ENCODE results near the gene EXOC2.

Gene EXOC2

GRCh38 chr6:551829-552350 is 141.0 kb downstream of the EXOC2 start:
- TF ChIP-seq, protein P1, sequence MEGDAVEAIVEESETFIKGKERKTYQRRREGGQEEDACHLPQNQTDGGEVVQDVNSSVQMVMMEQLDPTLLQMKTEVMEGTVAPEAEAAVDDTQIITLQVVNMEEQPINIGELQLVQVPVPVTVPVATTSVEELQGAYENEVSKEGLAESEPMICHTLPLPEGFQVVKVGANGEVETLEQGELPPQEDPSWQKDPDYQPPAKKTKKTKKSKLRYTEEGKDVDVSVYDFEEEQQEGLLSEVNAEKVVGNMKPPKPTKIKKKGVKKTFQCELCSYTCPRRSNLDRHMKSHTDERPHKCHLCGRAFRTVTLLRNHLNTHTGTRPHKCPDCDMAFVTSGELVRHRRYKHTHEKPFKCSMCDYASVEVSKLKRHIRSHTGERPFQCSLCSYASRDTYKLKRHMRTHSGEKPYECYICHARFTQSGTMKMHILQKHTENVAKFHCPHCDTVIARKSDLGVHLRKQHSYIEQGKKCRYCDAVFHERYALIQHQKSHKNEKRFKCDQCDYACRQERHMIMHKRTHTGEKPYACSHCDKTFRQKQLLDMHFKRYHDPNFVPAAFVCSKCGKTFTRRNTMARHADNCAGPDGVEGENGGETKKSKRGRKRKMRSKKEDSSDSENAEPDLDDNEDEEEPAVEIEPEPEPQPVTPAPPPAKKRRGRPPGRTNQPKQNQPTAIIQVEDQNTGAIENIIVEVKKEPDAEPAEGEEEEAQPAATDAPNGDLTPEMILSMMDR (conservative IDR thresholded peaks at IDR 0.05; ENCODE audit: low read depth, low read length): no peak
- H3K9ac ChIP-seq: no peak overlapping the region
- no peaks in the 10 kb centered on the region for H3K36me3 ChIP-seq (ENCODE audit: insufficient read depth)
- no peak overlapping the region for H3K27ac ChIP-seq
- no peak overlapping the region for H2AFZ ChIP-seq (ENCODE audit: low read depth)
- H4K20me1 ChIP-seq (ENCODE audit: insufficient read depth): no peaks in the 10 kb centered on the region
- H3K79me2 ChIP-seq (ENCODE audit: insufficient read depth, low read depth): no peaks in the 10 kb centered on the region
- no peaks in the 10 kb centered on the region for H3K27me3 ChIP-seq (ENCODE audit: insufficient read depth, low read depth)
- H3K4me2 ChIP-seq: no peak overlapping the region
- no peaks in the 10 kb centered on the region for H3K4me1 ChIP-seq (ENCODE audit: low read depth, poor library complexity, severe bottlenecking)
- no peak overlapping the region for H3K4me3 ChIP-seq (IDR thresholded peaks at IDR 0.05; ENCODE audit: insufficient read depth, low read depth, low read length)

DNA sequence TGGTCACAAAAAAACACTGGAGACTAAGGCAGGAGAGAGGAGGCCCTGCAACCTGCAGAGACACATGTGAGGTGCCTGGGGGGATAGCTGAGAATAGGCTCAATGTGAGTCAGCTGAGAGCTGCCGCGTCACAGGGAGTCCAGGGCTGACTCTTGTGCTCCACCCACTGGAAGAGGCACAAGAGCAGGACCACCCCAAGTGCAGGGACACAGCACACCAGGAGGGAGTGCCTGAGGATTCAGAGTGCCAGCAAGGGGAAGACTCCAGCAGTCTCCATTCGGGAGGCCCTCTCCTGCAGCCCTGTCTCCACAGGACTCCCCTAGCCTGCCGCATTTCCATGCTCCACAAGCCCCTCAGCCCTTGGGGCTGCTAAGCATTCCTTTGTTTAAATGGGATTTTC is 141.5 kb downstream of the EXOC2 start:
- Histone ChIP-seq H3K4me3 (IDR thresholded peaks at IDR 0.05; ENCODE audit: insufficient read depth, low read depth, low read length) (no peak overlapping the region), H2AFZ (ENCODE audit: low read depth) (no peak overlapping the region), H3K27ac (no peak overlapping the region), H3K36me3 (ENCODE audit: insufficient read depth) (no peaks in the 10 kb centered on the region), H3K79me2 (ENCODE audit: insufficient read depth, low read depth) (no peaks in the 10 kb centered on the region), H3K4me2 (no peak overlapping the region), H3K27me3 (ENCODE audit: insufficient read depth, low read depth) (no peaks in the 10 kb centered on the region), H3K9ac (no peak overlapping the region), H3K4me1 (ENCODE audit: low read depth, poor library complexity, severe bottlenecking) (no peaks in the 10 kb centered on the region), H4K20me1 (ENCODE audit: insufficient read depth) (no peaks in the 10 kb centered on the region)
- TF ChIP-seq, protein P1 (conservative IDR thresholded peaks at IDR 0.05; ENCODE audit: low read depth, low read length): no peak

GRCh38 chr6:549906-550305 is 143.0 kb downstream of the EXOC2 start:
- Histone ChIP-seq H3K27ac (no peak overlapping the region), H3K27me3 (ENCODE audit: insufficient read depth, low read depth) (no peaks in the 10 kb centered on the region), H2AFZ (ENCODE audit: low read depth) (no peak overlapping the region), H3K79me2 (ENCODE audit: insufficient read depth, low read depth) (no peaks in the 10 kb centered on the region), H4K20me1 (ENCODE audit: insufficient read depth) (no peaks in the 10 kb centered on the region), H3K4me3 (IDR thresholded peaks at IDR 0.05; ENCODE audit: insufficient read depth, low read depth, low read length) (no peak overlapping the region), H3K4me1 (ENCODE audit: low read depth, poor library complexity, severe bottlenecking) (no peaks in the 10 kb centered on the region), H3K4me2 (no peak overlapping the region), H3K9ac (no peak overlapping the region), H3K36me3 (ENCODE audit: insufficient read depth) (no peaks in the 10 kb centered on the region)
- TF ChIP-seq, protein P1 (conservative IDR thresholded peaks at IDR 0.05; ENCODE audit: low read depth, low read length): no peak

DNA sequence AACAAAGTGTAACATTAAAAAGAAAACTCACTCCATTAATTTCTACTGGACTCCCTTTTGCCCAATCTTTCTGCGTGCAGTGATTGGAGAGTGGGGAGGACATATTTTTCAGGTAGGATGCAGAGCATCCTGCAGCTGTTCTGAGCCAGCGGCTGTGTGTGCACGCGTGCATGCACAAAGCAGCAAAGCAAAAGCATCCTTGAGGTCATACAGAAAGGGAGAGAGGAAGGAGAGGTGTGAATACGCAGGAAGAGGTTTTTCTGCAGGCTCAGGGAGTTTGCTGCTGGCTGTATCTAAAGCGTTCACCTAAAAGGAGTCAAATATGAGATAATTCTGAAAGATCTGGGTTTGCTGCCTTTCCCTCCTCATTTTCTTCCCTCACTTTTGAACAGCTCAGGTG is 144.4 kb downstream of the EXOC2 start:
- H3K9ac ChIP-seq: no peak overlapping the region
- TF ChIP-seq, protein P1 (conservative IDR thresholded peaks at IDR 0.05; ENCODE audit: low read depth, low read length): no peak
- no peaks in the 10 kb centered on the region for H3K4me1 ChIP-seq (ENCODE audit: low read depth, poor library complexity, severe bottlenecking)

More for the DNA sequence above, 144.4 kb downstream of the EXOC2 start:
- Histone ChIP-seq H3K4me3 (IDR thresholded peaks at IDR 0.05; ENCODE audit: insufficient read depth, low read depth, low read length) (no peak overlapping the region), H3K79me2 (ENCODE audit: insufficient read depth, low read depth) (no peaks in the 10 kb centered on the region), H3K4me2 (no peak overlapping the region), H3K27ac (no peak overlapping the region), H3K27me3 (ENCODE audit: insufficient read depth, low read depth) (no peaks in the 10 kb centered on the region), H3K36me3 (ENCODE audit: insufficient read depth) (no peaks in the 10 kb centered on the region), H2AFZ (ENCODE audit: low read depth) (no peak overlapping the region), H4K20me1 (ENCODE audit: insufficient read depth) (no peaks in the 10 kb centered on the region)

Data from KMS-11 (cell line).